Prostate gland (tissue), 2 donors: ENCODE measurements around the gene MUC5AC. TPM values are rescaled to one million over a fixed set of nuclear protein-coding genes. Genes with fewer than 3 reads are reported as not detected.

Source experiments
- DNase-seq: peaks from one replicate; pipeline ENCODE4 v3.0.0-alpha.2; 2019; ENCODE audit warnings: low spot score
- H3K27ac ChIP-seq, 2 donors: fragments of 200-600 bp; sonication (generic); 2 replicates each; pipeline ENCODE4 v1.5.1; 2017 to 2019
- H3K27me3 ChIP-seq: fragments of 200-600 bp; sonication (generic); replicated peaks from 2 replicates; pipeline ENCODE4 v1.5.1; 2019; ENCODE audit not compliant: insufficient read depth
- H3K36me3 ChIP-seq, 2 donors: fragments of 200-600 bp; sonication (generic); 1 replicate in 1 of 2; 2 replicates in 1 of 2; pipeline versions ENCODE4 v1.5.1 to v1.8.1; 2017 to 2019
- H3K4me1 ChIP-seq: fragments of 200-600 bp; sonication (generic); replicated peaks from 2 replicates; pipeline ENCODE4 v1.5.1; 2019
- H3K4me3 ChIP-seq, 2 donors: fragments of 200-600 bp; sonication (generic); 2 replicates each; pipeline ENCODE4 v1.5.1; 2017 to 2019
- H3K9me3 ChIP-seq: fragments of 200-600 bp; sonication (generic); 2 replicates; pipeline ENCODE4 v1.5.1; 2017
- POLR2A ChIP-seq: fragments of 450-650 bp; IDR thresholded peaks from one replicate; pipeline ENCODE4 v1.6.1; 2016; ENCODE audit warnings: antibody characterized with exemption, mild to moderate bottlenecking
- POLR2AphosphoS5 ChIP-seq: sonication (generic); formaldehyde crosslinking; IDR thresholded peaks from one replicate; pipeline ENCODE4 v1.6.1; 2017; ENCODE audit warnings: antibody characterized with exemption
- WGBS: methylation state at CpG from one replicate; pipeline ENCODE4 v1.1.5; 2018; 5-methylcytosine and 5-hydroxymethylcytosine counted together
- intact Hi-C: fragments of 100-400 bp; cut with DNase I; formaldehyde crosslinking; loops from one replicate; pipeline ENCODE4 v1.14.2; 2022
- total RNA-seq, 2 donors: library from RNA; depleted of rRNA; stranded (reverse); fragments of >200 nt; gene quantifications; one replicate each; pipeline ENCODE4 v1.1.0, GENCODE V29; 2016
- TF ChIP-seq, protein P1 (sequence below), 4 experiments: fragments of 200-600 bp in 2 of 4; fragments of 450-650 bp in 2 of 4; sonication (generic) in 2 of 4; IDR thresholded peaks; 1 replicate in 3 of 4; 2 replicates in 1 of 4; pipeline ENCODE4 v1.5.1; 2016 to 2019; ENCODE audit warnings: antibody characterized with exemption in 4 of 4, mild to moderate bottlenecking in 2 of 4, moderate library complexity in 2 of 4

The MUC5AC gene
- total RNA-seq, 2 donors from 2014 or later = 0.05 to 0.45 TPM

DNA sequence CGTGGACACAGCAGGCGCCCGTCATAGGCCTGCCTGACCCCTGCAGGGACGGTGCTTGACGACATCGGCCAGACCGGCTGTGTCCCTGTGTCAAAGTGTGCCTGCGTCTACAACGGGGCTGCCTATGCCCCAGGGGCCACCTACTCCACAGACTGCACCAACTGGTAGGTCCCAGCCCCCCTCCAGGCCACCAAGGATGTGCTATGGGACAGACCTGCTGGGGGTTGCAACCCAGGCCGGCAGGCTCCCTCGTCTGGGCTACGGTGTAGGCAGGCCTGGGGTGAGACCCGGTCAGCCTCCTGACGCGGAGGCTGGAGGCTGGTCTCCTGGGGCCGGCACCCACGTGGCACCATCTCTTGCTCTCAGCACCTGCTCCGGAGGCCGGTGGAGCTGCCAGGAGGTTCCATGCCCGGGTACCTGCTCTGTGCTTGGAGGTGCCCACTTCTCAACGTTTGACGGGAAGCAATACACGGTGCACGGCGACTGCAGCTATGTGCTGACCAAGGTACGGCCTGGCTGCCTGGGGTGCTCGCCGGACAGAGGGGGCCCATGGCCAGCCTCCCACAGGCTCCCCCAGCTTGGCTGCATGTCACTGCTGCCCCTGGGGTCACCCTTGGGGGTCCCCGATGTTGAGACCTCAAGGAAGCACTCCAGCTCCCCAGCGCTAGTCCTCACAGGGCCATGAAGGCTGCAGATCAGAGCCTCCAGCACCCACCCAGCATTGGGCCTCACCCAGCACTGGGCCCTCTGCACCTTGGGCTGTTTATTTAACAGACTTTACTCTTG, 7.7 kb downstream of the MUC5AC start:
- no peak for TF ChIP-seq POLR2AphosphoS5
- TF ChIP-seq, protein P1, sequence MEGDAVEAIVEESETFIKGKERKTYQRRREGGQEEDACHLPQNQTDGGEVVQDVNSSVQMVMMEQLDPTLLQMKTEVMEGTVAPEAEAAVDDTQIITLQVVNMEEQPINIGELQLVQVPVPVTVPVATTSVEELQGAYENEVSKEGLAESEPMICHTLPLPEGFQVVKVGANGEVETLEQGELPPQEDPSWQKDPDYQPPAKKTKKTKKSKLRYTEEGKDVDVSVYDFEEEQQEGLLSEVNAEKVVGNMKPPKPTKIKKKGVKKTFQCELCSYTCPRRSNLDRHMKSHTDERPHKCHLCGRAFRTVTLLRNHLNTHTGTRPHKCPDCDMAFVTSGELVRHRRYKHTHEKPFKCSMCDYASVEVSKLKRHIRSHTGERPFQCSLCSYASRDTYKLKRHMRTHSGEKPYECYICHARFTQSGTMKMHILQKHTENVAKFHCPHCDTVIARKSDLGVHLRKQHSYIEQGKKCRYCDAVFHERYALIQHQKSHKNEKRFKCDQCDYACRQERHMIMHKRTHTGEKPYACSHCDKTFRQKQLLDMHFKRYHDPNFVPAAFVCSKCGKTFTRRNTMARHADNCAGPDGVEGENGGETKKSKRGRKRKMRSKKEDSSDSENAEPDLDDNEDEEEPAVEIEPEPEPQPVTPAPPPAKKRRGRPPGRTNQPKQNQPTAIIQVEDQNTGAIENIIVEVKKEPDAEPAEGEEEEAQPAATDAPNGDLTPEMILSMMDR (IDR thresholded peaks at IDR 0.05) = no peak
- no peak for TF ChIP-seq POLR2A
- Histone ChIP-seq H3K9me3 (no peaks in the 10 kb centered on the region), H3K4me1 (no peaks in the 10 kb centered on the region), H3K36me3 (no peaks in the 10 kb centered on the region), H3K27me3 (no peaks in the 10 kb centered on the region), H3K4me3 (no peak overlapping the region), H3K27ac (no peak overlapping the region)
- DNase-seq = no peak
- 84% methylated on average over 30 of the region's 30 CpGs for WGBS
- intact Hi-C loops = no loop called here

DNA sequence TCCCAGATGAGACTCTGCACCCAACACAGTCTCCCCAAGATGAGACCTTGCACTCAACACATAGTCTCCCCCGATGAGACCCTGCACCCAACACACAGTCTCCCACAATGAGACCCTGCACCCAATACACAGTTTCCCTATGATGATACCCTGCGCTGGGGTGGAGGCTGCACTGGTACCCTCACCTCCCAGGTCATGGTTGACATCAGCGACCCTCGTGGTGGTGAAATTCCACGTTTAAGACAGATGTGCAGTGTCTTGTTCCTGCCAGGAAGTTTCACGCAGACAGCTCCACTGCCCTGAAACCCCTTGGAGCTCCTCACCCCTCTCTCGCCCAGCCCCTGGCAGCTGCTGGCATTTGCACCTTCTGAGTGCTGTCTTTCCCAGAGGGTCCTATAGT, 9.5 kb downstream of the MUC5AC start:
- H3K27ac ChIP-seq = no peak overlapping the region
- no peaks in the 10 kb centered on the region for H3K36me3 ChIP-seq
- no peaks in the 10 kb centered on the region for H3K4me1 ChIP-seq
- TF ChIP-seq POLR2A = no peak
- TF ChIP-seq, protein P1 (IDR thresholded peaks at IDR 0.05) = no peak
- TF ChIP-seq POLR2AphosphoS5 = no peak
- no peak overlapping the region for H3K4me3 ChIP-seq
- no peaks in the 10 kb centered on the region for H3K27me3 ChIP-seq
- H3K9me3 ChIP-seq = no peaks in the 10 kb centered on the region
- no peak for DNase-seq
- intact Hi-C loops = no loop called here
- WGBS = 69% methylated on average over 7 of the region's 7 CpGs

DNA sequence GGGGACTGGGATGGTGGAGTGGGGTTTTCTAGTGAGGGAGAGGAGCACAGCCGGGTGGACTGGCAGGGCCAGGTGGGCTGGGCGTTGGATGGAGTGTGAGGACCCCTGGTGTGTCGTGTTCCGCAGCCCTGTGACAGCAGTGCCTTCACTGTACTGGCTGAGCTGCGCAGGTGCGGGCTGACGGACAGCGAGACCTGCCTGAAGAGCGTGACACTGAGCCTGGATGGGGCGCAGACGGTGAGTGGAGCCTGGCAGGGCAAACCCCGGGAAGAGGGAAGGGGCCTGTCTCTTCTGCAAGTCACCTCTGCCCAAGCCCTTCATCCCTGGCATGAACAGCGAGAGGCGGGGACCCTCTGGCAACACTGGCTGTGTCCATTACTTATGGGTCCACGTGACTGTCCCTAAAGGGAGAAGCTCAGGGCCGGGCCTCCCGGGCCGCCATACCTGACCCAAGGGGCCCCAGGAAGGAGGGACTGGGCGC, 10.0 kb downstream of the MUC5AC start:
- Histone ChIP-seq H3K36me3 (no peaks in the 10 kb centered on the region), H3K27ac (no peak overlapping the region), H3K9me3 (no peaks in the 10 kb centered on the region), H3K4me3 (no peak overlapping the region), H3K4me1 (no peaks in the 10 kb centered on the region), H3K27me3 (no peaks in the 10 kb centered on the region)
- TF ChIP-seq POLR2AphosphoS5 = no peak
- TF ChIP-seq POLR2A = no peak
- TF ChIP-seq, protein P1 (IDR thresholded peaks at IDR 0.05) = no peak
- WGBS = 80% methylated on average over 19 of the region's 19 CpGs
- intact Hi-C loops = no loop called here
- no peak for DNase-seq

DNA sequence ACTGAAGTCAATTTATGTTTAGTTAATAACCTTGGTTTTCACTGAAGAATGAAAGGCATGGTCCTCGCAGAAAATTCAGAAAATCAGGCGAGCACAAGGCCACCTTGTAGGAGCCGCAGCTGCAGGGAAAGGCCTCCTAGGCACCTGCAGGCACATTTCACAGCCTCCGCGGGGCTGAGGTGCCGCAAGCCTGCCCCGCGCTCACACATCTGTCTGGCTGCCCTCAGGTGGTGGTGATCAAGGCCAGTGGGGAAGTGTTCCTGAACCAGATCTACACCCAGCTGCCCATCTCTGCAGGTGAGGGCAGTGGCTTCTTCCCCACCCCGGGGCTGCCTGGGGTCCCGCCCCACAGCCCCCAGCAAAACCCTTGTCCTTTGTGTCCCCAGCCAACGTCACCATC, 10.5 kb downstream of the MUC5AC start:
- Histone ChIP-seq H3K4me3 (no peak overlapping the region), H3K4me1 (no peaks in the 10 kb centered on the region)
- TF ChIP-seq, protein P1 (IDR thresholded peaks at IDR 0.05) = no peak
- TF ChIP-seq POLR2A (no peak), POLR2AphosphoS5 (no peak)

DNA sequence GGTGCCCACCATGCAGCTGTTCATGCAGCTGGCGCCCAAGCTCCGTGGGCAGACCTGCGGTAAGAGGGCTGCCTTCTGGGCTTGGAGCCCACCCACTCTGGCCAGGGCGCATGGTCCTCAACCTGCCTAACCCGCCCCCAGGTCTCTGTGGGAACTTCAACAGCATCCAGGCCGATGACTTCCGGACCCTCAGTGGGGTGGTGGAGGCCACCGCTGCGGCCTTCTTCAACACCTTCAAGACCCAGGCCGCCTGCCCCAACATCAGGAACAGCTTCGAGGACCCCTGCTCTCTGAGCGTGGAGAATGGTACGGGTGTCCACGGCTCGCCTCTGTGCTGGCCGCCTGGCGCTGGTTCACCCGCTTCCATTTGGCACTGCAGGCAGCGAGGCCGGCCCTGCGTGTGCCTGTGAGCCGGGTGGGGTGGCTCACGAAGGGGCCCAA, 11.0 kb downstream of the MUC5AC start:
- intact Hi-C loops = no loop called here
- H3K4me1 ChIP-seq = no peaks in the 10 kb centered on the region

More for the DNA sequence above, 10.5 kb downstream of the MUC5AC start:
- intact Hi-C loops = no loop called here
- Histone ChIP-seq H3K36me3 (no peaks in the 10 kb centered on the region), H3K9me3 (no peaks in the 10 kb centered on the region), H3K27me3 (no peaks in the 10 kb centered on the region), H3K27ac (no peak overlapping the region)
- 84% methylated on average over 11 of the region's 11 CpGs for WGBS
- no peak for DNase-seq

More for the DNA sequence above, 11.0 kb downstream of the MUC5AC start:
- TF ChIP-seq POLR2AphosphoS5 (no peak), POLR2A (no peak)
- TF ChIP-seq, protein P1 (IDR thresholded peaks at IDR 0.05) = no peak
- no peaks in the 10 kb centered on the region for H3K9me3 ChIP-seq
- 89% methylated on average over 21 of the region's 23 CpGs for WGBS
- H3K27me3 ChIP-seq = no peaks in the 10 kb centered on the region
- H3K36me3 ChIP-seq = no peaks in the 10 kb centered on the region
- no peak overlapping the region for H3K4me3 ChIP-seq
- no peak for DNase-seq
- H3K27ac ChIP-seq = no peak overlapping the region
